ENCODE results near the gene DYNLT2. TPM values are rescaled to one million over a fixed set of nuclear protein-coding genes. Genes with fewer than 3 reads are reported as not detected.
A peak's percentile ranks its signal among the peaks of the same experiment; 100 is the strongest.

Gene DYNLT2, protein sequence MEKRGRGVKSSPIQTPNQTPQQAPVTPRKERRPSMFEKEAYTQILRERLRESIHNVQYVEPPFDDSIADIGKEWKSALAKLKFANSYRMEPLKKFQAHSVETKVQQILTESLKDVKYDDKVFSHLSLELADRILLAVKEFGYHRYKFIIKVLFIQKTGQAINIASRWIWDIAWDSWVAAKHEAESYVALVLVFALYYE
- total RNA-seq (0.83 and 1.0 TPM in 2 replicates), polyA plus RNA-seq (0.42 and 0.49 TPM in 2 replicates), polyA minus RNA-seq (ENCODE audit: low replicate concordance) (not detected in 2 replicates)
- polyA plus RNA-seq (2012), result 0.47 and 0.58 TPM in 2 replicates

GRCh38 chr6:169751242-169752073 lies at the start of gene DYNLT2, which contains the start of gene ERMARD:
DYNLT2 (minus strand) TSS chr6:169751572; CDS start chr6:169751458, 114 bp downstream.
ERMARD (plus strand) TSS chr6:169751622; CDS start chr6:169751658, 36 bp downstream.
- peak within 1 kb of the TSS; percentile 98 for H3K9ac ChIP-seq (ENCODE audit: insufficient read depth, low read length)
- peak within 1 kb of the TSS; percentile 98 for H3K27ac ChIP-seq (ENCODE audit: insufficient read depth, low read length)
- H3K4me2 ChIP-seq (ENCODE audit: extremely low read depth, insufficient read depth, low read length), result peak within 1 kb of the TSS; percentile 84
- DNase-seq (ENCODE audit: low read depth in 2 of 2), result peak; percentile 93 to 94
- H4K20me1 ChIP-seq (ENCODE audit: control insufficient read depth, extremely low read depth, insufficient read depth, low read length), result no peaks in the 10 kb centered on the region
- H3K79me2 ChIP-seq (ENCODE audit: control insufficient read depth, insufficient read depth, low read length), result peaks cover 12% of the 10 kb centered on the region
- peak within 1 kb of the TSS; percentile 74 to 97 (median 93) for H3K4me3 ChIP-seq (replicated peaks in 1 of 4; ENCODE audit: control extremely low read depth in 1 of 4, insufficient read depth in 1 of 4, low read depth in 3 of 4, low read length in 4 of 4)
- H3K9me3 ChIP-seq (ENCODE audit: control insufficient read depth, insufficient read depth, low read depth, low read length), result no peaks in the 10 kb centered on the region
- peaks cover 3% of the 10 kb centered on the region for H3K4me1 ChIP-seq (ENCODE audit: control insufficient read depth, extremely low read depth, insufficient read depth, low read length)
- TF ChIP-seq EZH2 (IDR thresholded peaks at IDR 0.05; ENCODE audit: low read length, missing control alignments), result no peak
- TF ChIP-seq, protein P1, sequence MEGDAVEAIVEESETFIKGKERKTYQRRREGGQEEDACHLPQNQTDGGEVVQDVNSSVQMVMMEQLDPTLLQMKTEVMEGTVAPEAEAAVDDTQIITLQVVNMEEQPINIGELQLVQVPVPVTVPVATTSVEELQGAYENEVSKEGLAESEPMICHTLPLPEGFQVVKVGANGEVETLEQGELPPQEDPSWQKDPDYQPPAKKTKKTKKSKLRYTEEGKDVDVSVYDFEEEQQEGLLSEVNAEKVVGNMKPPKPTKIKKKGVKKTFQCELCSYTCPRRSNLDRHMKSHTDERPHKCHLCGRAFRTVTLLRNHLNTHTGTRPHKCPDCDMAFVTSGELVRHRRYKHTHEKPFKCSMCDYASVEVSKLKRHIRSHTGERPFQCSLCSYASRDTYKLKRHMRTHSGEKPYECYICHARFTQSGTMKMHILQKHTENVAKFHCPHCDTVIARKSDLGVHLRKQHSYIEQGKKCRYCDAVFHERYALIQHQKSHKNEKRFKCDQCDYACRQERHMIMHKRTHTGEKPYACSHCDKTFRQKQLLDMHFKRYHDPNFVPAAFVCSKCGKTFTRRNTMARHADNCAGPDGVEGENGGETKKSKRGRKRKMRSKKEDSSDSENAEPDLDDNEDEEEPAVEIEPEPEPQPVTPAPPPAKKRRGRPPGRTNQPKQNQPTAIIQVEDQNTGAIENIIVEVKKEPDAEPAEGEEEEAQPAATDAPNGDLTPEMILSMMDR (conservative IDR thresholded peaks at IDR 0.05 in 1 of 2, IDR thresholded peaks at IDR 0.05 in 1 of 2; ENCODE audit: low read depth in 1 of 2, low read length in 2 of 2), result peak in 1 of 2 donors; percentile 16
- peak within 1 kb of the TSS; percentile 84 for H2AFZ ChIP-seq (ENCODE audit: low read length)
- H3K36me3 ChIP-seq (ENCODE audit: control insufficient read depth, insufficient read depth, low read length), result no peaks in the 10 kb centered on the region
- H3K27me3 ChIP-seq (ENCODE audit: control insufficient read depth, insufficient read depth, low read length), result no peaks in the 10 kb centered on the region

DNA sequence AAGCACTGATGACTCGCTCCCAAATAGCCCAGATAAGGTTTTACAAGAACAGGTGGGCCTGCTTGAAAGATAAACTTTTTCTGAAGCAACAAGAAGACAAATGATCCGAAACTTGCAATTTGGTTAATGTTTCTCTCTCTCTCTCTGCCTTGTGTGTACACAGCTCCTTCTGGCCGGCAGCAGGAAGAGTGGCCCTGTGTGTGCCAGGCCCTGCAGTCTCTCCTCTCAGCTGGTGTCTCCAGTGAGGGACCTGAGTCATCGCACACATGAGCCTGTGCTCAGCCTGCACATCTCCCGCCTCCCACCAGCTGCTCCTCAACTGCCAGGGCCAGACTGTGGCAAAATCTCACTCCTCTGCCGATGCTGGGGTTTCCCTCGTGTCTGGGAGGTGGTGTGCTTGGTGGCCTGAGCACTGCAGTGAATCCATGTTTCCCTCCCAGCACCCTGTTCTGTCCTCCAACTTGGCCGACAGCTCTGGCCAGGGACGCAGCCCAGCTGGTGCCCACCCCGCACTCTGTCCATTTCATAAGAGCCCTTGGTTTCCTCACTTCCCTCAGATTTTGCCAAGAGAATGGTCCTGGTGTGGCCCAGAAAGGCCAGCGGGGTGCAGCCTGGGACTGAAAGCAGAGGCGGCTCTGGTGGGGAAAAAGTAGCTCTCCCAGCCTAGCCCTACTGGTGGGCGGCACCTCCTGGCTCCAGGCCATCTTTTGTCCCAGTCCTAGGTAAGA lies 49.5 kb upstream of the DYNLT2 start:
- Histone ChIP-seq H3K79me2 (ENCODE audit: control insufficient read depth, insufficient read depth, low read length) (no peaks in the 10 kb centered on the region), H3K27me3 (ENCODE audit: control insufficient read depth, insufficient read depth, low read length) (no peaks in the 10 kb centered on the region), H2AFZ (ENCODE audit: low read length) (no peak overlapping the region), H3K9ac (ENCODE audit: insufficient read depth, low read length) (no peak overlapping the region), H3K4me2 (ENCODE audit: extremely low read depth, insufficient read depth, low read length) (peak overlapping the region; percentile 44), H3K4me3 (replicated peaks in 1 of 4; ENCODE audit: control extremely low read depth in 1 of 4, insufficient read depth in 1 of 4, low read depth in 3 of 4, low read length in 4 of 4) (no peak overlapping the region), H3K27ac (ENCODE audit: insufficient read depth, low read length) (no peak overlapping the region), H4K20me1 (ENCODE audit: control insufficient read depth, extremely low read depth, insufficient read depth, low read length) (no peaks in the 10 kb centered on the region), H3K4me1 (ENCODE audit: control insufficient read depth, extremely low read depth, insufficient read depth, low read length) (no peaks in the 10 kb centered on the region), H3K36me3 (ENCODE audit: control insufficient read depth, insufficient read depth, low read length) (no peaks in the 10 kb centered on the region), H3K9me3 (ENCODE audit: control insufficient read depth, insufficient read depth, low read depth, low read length) (no peaks in the 10 kb centered on the region)
- peak; percentile 68 to 75 for DNase-seq (ENCODE audit: low read depth in 2 of 2)
- TF ChIP-seq, protein P1 (conservative IDR thresholded peaks at IDR 0.05 in 1 of 2, IDR thresholded peaks at IDR 0.05 in 1 of 2; ENCODE audit: low read depth in 1 of 2, low read length in 2 of 2), result no peak
- no peak for TF ChIP-seq EZH2 (IDR thresholded peaks at IDR 0.05; ENCODE audit: low read length, missing control alignments)
